H1 (cell line): ENCODE data around the gene SLC6A2. TPM values are rescaled to one million over a fixed set of nuclear protein-coding genes. Genes with fewer than 3 reads are reported as not detected.
A peak's percentile ranks its signal among the peaks of the same experiment; 100 is the strongest.

Source experiments
- CTCF ChIA-PET: fragments of 300-600 bp; sonication (Branson Sonifier 250); formaldehyde crosslinking; loops from one replicate; lab custom pipeline; 2021; ENCODE audit not compliant: partially characterized antibody; lab: Charles Lee
- POLR2A ChIA-PET: fragments of 300-600 bp; sonication (Branson Sonifier 250); formaldehyde crosslinking; loops from one replicate; lab custom pipeline; 2021; ENCODE audit warnings: inconsistent platforms; ENCODE audit not compliant: partially characterized antibody; lab: Charles Lee
- DNase-seq, 2 experiments: peaks; one replicate each; pipeline versions ENCODE4 v3.0.0 to v3.0.0-alpha.2; 2010 to 2022; ENCODE audit warnings: low spot score in 2 of 2, low read depth in 1 of 2, mixed read lengths in 1 of 2
- FAIRE-seq: peaks from 2 replicates; lab custom pipeline; 2011; peaks lifted over from hg19 to GRCh38; lab: Jason Lieb, UNC
- H2AFZ ChIP-seq: 2 replicates; pipeline ENCODE4 v1.8.1; 2012; ENCODE audit warnings: low read length, inconsistent platforms
- H2AK5ac ChIP-seq: 2 replicates; pipeline ENCODE4 v1.6.1; 2013; ENCODE audit warnings: low read depth, low read length
- H2BK120ac ChIP-seq: replicated peaks from 2 replicates; pipeline ENCODE3; 2013; ENCODE audit warnings: low read depth, low read length, inconsistent platforms
- H2BK12ac ChIP-seq: 2 replicates; pipeline ENCODE4 v1.6.1; 2013; ENCODE audit warnings: low read depth, low read length
- H2BK15ac ChIP-seq: 2 replicates; pipeline ENCODE4 v1.6.1; 2013; ENCODE audit warnings: low read length
- H2BK20ac ChIP-seq: 2 replicates; pipeline ENCODE4 v1.6.1; 2013; ENCODE audit warnings: low read length
- H2BK5ac ChIP-seq: 2 replicates; pipeline ENCODE4 v1.6.1; 2013; ENCODE audit warnings: low read depth, low read length
- H3K14ac ChIP-seq: 2 replicates; pipeline ENCODE4 v1.6.1; 2013; ENCODE audit warnings: inconsistent platforms; ENCODE audit not compliant: insufficient read length
- H3K18ac ChIP-seq: 2 replicates; pipeline ENCODE4 v1.6.1; 2013; ENCODE audit warnings: low read length; ENCODE audit errors: extremely low read depth
- H3K23ac ChIP-seq: 2 replicates; pipeline ENCODE4 v1.6.1; 2013; ENCODE audit warnings: inconsistent platforms; ENCODE audit not compliant: insufficient read length
- H3K23me2 ChIP-seq: 2 replicates; pipeline ENCODE4 v1.6.1; 2013; ENCODE audit warnings: low read depth, low read length
- H3K27ac ChIP-seq: 2 replicates; pipeline ENCODE4 v1.6.1; 2011; ENCODE audit warnings: low read depth, low read length, inconsistent platforms
- H3K27me3 ChIP-seq, 4 experiments: replicated peaks in 1 of 4; 1 replicate in 1 of 4; 2 replicates in 3 of 4; pipeline versions ENCODE4 v1.6.1 to v1.8.1; 2011 to 2013; ENCODE audit warnings: low read length in 3 of 4, mild to moderate bottlenecking in 3 of 4, inconsistent platforms in 2 of 4, mixed read lengths in 2 of 4, moderate library complexity in 1 of 4; ENCODE audit not compliant: control insufficient read depth in 3 of 4, insufficient read depth in 3 of 4; ENCODE audit errors: extremely low read depth in 1 of 4
- H3K36me3 ChIP-seq, 4 experiments: 2 replicates each; pipeline versions ENCODE4 v1.6.1 to v1.8.1; 2011 to 2013; ENCODE audit warnings: mild to moderate bottlenecking in 4 of 4, low read length in 3 of 4, moderate library complexity in 2 of 4, control low read depth in 1 of 4, inconsistent platforms in 1 of 4; ENCODE audit not compliant: insufficient read depth in 4 of 4, control insufficient read depth in 2 of 4
- H3K4ac ChIP-seq: replicated peaks from 2 replicates; pipeline ENCODE3; 2013; ENCODE audit warnings: low read length, low read depth, mixed read lengths, inconsistent platforms; ENCODE audit not compliant: insufficient read length
- H3K4me1 ChIP-seq, 4 experiments: replicated peaks in 1 of 4; 1 replicate in 1 of 4; 2 replicates in 3 of 4; pipeline versions ENCODE4 v1.6.1 to v1.8.1; 2011 to 2013; ENCODE audit warnings: low read length in 3 of 4, inconsistent platforms in 2 of 4, mixed read lengths in 1 of 4; ENCODE audit not compliant: insufficient read depth in 4 of 4, control insufficient read depth in 3 of 4
- H3K4me2 ChIP-seq, 2 experiments: 2 replicates each; pipeline versions ENCODE4 v1.6.1 to v1.8.1; 2011 to 2013; ENCODE audit warnings: low read depth in 2 of 2, low read length in 2 of 2, control low read depth in 1 of 2, inconsistent platforms in 1 of 2, mild to moderate bottlenecking in 1 of 2; ENCODE audit not compliant: insufficient read depth in 1 of 2
- H3K4me3 ChIP-seq, 4 experiments: fragments of 200-600, 300-600 bp in 1 of 4; sonication (generic), shearing (Covaris generic), sonication (Bioruptor Twin) in 1 of 4; 2 replicates each; pipeline versions ENCODE4 v1.5.1 to v1.8.1; 2011 to 2016; ENCODE audit warnings: low read length in 4 of 4, low read depth in 3 of 4, control low read depth in 2 of 4, inconsistent platforms in 2 of 4, mild to moderate bottlenecking in 2 of 4, mixed read lengths in 1 of 4, moderate library complexity in 1 of 4; ENCODE audit not compliant: insufficient read depth in 2 of 4; ENCODE audit errors: extremely low read depth in 1 of 4
- H3K56ac ChIP-seq: replicated peaks from 2 replicates; pipeline ENCODE3; 2013; ENCODE audit warnings: low read depth, mild to moderate bottlenecking, mixed read lengths, low read length, inconsistent platforms; ENCODE audit not compliant: insufficient read length
- H3K79me1 ChIP-seq: 2 replicates; pipeline ENCODE4 v1.6.1; 2013; ENCODE audit warnings: low read depth, low read length, control low read depth
- H3K79me2 ChIP-seq, 2 experiments: 2 replicates each; pipeline versions ENCODE4 v1.6.1 to v1.8.1; 2012 to 2013; ENCODE audit warnings: low read length in 2 of 2, mild to moderate bottlenecking in 2 of 2, inconsistent platforms in 1 of 2; ENCODE audit not compliant: insufficient read depth in 2 of 2, control insufficient read depth in 1 of 2
- H3K9ac ChIP-seq, 4 experiments: replicated peaks in 1 of 4; 1 replicate in 1 of 4; 2 replicates in 3 of 4; pipeline versions ENCODE4 v1.6.1 to v1.8.1; 2011 to 2013; ENCODE audit warnings: low read depth in 3 of 4, low read length in 3 of 4, control low read depth in 2 of 4, mild to moderate bottlenecking in 2 of 4, moderate library complexity in 2 of 4, inconsistent platforms in 1 of 4; ENCODE audit errors: extremely low read depth in 1 of 4
- H3K9me3 ChIP-seq, 2 experiments: 2 replicates each; pipeline versions ENCODE4 v1.6.1 to v1.8.1; 2012 to 2013; ENCODE audit warnings: mild to moderate bottlenecking in 2 of 2, moderate library complexity in 2 of 2, control low read depth in 1 of 2, inconsistent platforms in 1 of 2, low read depth in 1 of 2, low read length in 1 of 2, mixed read lengths in 1 of 2; ENCODE audit not compliant: insufficient read depth in 2 of 2
- H4K20me1 ChIP-seq, 2 experiments: replicated peaks in 1 of 2; 2 replicates each; pipeline versions ENCODE3 to v1.8.1; 2011 to 2013; ENCODE audit warnings: inconsistent platforms in 2 of 2, low read length in 2 of 2, mild to moderate bottlenecking in 1 of 2; ENCODE audit not compliant: insufficient read depth in 2 of 2, control insufficient read depth in 1 of 2
- H4K5ac ChIP-seq: 2 replicates; pipeline ENCODE4 v1.6.1; 2013; ENCODE audit warnings: low read length, low read depth, mixed read lengths, inconsistent platforms; ENCODE audit not compliant: insufficient read length
- H4K8ac ChIP-seq: 2 replicates; pipeline ENCODE4 v1.8.0; 2013; ENCODE audit warnings: mild to moderate bottlenecking, moderate library complexity, low read length, inconsistent platforms; ENCODE audit not compliant: insufficient read depth; ENCODE audit errors: extremely low read depth
- H4K91ac ChIP-seq: replicated peaks from 2 replicates; pipeline ENCODE3; 2013; ENCODE audit warnings: low read length, mixed read lengths, inconsistent platforms; ENCODE audit not compliant: insufficient read length
- ATF3 ChIP-seq: IDR thresholded peaks from 2 replicates; pipeline ENCODE4 v1.6.1; 2011; ENCODE audit warnings: low read depth, mild to moderate bottlenecking, low read length; ENCODE audit not compliant: insufficient read depth
- KDM1A ChIP-seq: fragments of 200-600, 300-600 bp; sonication (generic); IDR thresholded peaks from 2 replicates; pipeline ENCODE4 v1.7.1; 2016; ENCODE audit warnings: mild to moderate bottlenecking, low read length, borderline replicate concordance
- RNF2 ChIP-seq: fragments of 200-900, 300-1000 bp; sonication (generic); IDR thresholded peaks from 2 replicates; pipeline ENCODE4 v1.7.1; 2016; ENCODE audit warnings: borderline replicate concordance, low read depth, mild to moderate bottlenecking, antibody characterized with exemption, low read length; ENCODE audit not compliant: poor library complexity, severe bottlenecking; ENCODE audit errors: missing control alignments
- TAF7 ChIP-seq: optimal IDR thresholded peaks from 2 replicates; pipeline ENCODE3; 2011; ENCODE audit warnings: low read depth, mild to moderate bottlenecking, inconsistent platforms, low read length, moderate library complexity, borderline replicate concordance
- YY1 ChIP-seq: IDR thresholded peaks from 2 replicates; pipeline ENCODE4 v1.6.1; 2011; ENCODE audit warnings: low read depth, mild to moderate bottlenecking, low read length
- WGBS, 2 experiments: shearing (Covaris generic) in 1 of 2; methylation state at CpG; one replicate each; pipeline versions ENCODE4 v1.1.6 to v1.1.7; 2013 to 2015; ENCODE audit warnings: low lambda C conversion rate in 2 of 2, mixed read lengths in 2 of 2, inconsistent platforms in 1 of 2, low coverage in 1 of 2, missing lambda C conversion rate in 1 of 2; ENCODE audit not compliant: insufficient replicate concordance in 2 of 2, insufficient coverage in 1 of 2, insufficient read length in 1 of 2; ENCODE audit errors: extremely low coverage in 1 of 2, missing lambda C conversion rate in 1 of 2; 5-methylcytosine and 5-hydroxymethylcytosine counted together
- polyA plus RNA-seq, 7 experiments: library from polyadenylated mRNA; depleted of rRNA in 3 of 7; stranded (reverse) in 5 of 7; unstranded in 2 of 7; fragments of >200 nt in 5 of 7; fragments of 200-250 nt in 2 of 7; gene quantifications; 1 replicate in 5 of 7; 2 replicates in 1 of 7; 4 replicates in 1 of 7; pipeline versions ENCODE4 v1.2.1 to v1.2.3, GENCODE V29; 2011 to 2013; ENCODE audit warnings: missing spikeins in 2 of 7, mixed read lengths in 2 of 7
- total RNA-seq: library from RNA; stranded (reverse); fragmentation: NEBNext Ultra II Directional; extraction: Animal tissue kit (Norgen Biotek cat#: 25700); gene quantifications from 2 replicates; pipeline ENCODE4 v1.2.1, GENCODE V29; 2021
- TF ChIP-seq, protein P1 (sequence below): IDR thresholded peaks from 2 replicates; pipeline ENCODE4 v1.6.1; 2011; ENCODE audit warnings: low read length, improper control_type of control experiment

Gene SLC6A2
- total and polyA plus RNA-seq, 2 of the 8 experiments (the other 6 are each of a cell fraction or from before 2014, with no cell fraction given) = 0.35 TPM; not detected in 1

DNA sequence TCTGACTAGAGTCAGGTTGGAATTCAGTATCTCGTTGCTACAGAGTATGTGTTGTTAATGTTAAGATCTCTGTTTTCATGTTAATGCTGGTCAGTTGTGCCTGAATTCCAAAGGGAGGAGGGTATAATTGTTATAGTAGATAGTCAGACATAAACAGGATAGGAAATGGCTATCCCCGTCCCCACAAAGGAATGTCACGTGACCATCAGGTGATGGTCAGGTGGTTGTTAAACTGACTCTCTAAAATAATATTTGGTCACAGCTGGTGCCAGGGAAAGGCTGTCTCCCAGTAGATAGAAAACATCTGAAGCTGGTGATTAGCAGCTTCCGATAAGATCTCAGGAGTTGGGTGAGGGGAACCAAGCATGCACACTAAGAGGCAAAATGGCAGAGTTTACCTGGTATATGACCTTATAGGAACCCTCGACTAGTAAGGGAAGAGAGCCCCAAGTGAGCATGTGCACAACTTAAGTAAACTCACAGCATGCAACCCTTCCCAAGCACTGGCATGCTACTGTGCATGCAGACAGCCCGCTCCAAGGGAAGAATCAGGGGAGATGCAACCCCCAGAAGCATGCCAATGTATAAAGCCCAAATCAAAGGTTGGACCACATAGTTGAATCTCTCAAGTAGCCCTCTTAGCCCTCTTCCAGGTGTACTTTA lies 27.4 kb upstream of the SLC6A2 start:
- Histone ChIP-seq H3K4me1 (peaks cover 0 to 3% (median 0%) of the 10 kb centered on the region in 4 experiments; a peak in 1 of 7 replicates), H2BK15ac (no peak overlapping the region), H4K8ac (no peak overlapping the region), H3K9me3 (peaks cover 20 to 23% of the 10 kb centered on the region in 2 experiments), H3K4me3 (no peak overlapping the region), H2AFZ (no peak overlapping the region), H3K4ac (no peak overlapping the region), H3K23ac (no peak overlapping the region), H3K23me2 (no peaks in the 10 kb centered on the region), H3K9ac (no peak overlapping the region), H2BK20ac (no peak overlapping the region), H2BK5ac (no peak overlapping the region; the same call in 1 of the 2 replicates), H3K4me2 (no peak overlapping the region), H2BK120ac (no peak overlapping the region), H4K91ac (no peak overlapping the region), H2BK12ac (no peak overlapping the region), H2AK5ac (no peak overlapping the region), H3K36me3 (no peaks in the 10 kb centered on the region), H3K27ac (no peak overlapping the region), H4K20me1 (no peaks in the 10 kb centered on the region), H3K79me1 (no peaks in the 10 kb centered on the region), H4K5ac (no peak overlapping the region), H3K14ac (no peak overlapping the region), H3K79me2 (no peaks in the 10 kb centered on the region), H3K18ac (no peak overlapping the region), H3K27me3 (no peaks in the 10 kb centered on the region; a peak in 1 of 7 replicates), H3K56ac (no peak overlapping the region)
- TF ChIP-seq ATF3 = 0 out of 2 replicates have a peak, but pooled peaks have one; percentile 20
- TF ChIP-seq TAF7 = no peak
- no peak for TF ChIP-seq YY1
- no peak for TF ChIP-seq RNF2
- TF ChIP-seq, protein P1, sequence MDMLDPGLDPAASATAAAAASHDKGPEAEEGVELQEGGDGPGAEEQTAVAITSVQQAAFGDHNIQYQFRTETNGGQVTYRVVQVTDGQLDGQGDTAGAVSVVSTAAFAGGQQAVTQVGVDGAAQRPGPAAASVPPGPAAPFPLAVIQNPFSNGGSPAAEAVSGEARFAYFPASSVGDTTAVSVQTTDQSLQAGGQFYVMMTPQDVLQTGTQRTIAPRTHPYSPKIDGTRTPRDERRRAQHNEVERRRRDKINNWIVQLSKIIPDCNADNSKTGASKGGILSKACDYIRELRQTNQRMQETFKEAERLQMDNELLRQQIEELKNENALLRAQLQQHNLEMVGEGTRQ = peak; percentile 59; the same call in 1 of the 2 replicates
- TF ChIP-seq KDM1A = no peak
- ChIA-PET POLR2A (no interaction called here), CTCF (interaction anchor here (1.1 kb wide), 1 partner anchor 73 kb away, joined by 4 read pairs; no protein-coding TSS in a partner anchor)
- FAIRE-seq (no peak), DNase-seq (no peak)
- WGBS, 2 experiments = 87% methylated on average over 6 of the region's 6 CpGs; no CpG with 5 or more reads in 1 of the 2 experiments
